ENCODE results near the gene FSTL4. TPM values are rescaled to one million over a fixed set of nuclear protein-coding genes. Genes with fewer than 3 reads are reported as not detected.

FSTL4 gene
- total and polyA plus RNA-seq, 4 donors, result 0.02 to 0.18 TPM; not detected in 2

- Histone ChIP-seq H3K27me3 (ENCODE audit: control insufficient read depth in 4 of 4, insufficient read depth in 4 of 4, low read length in 3 of 4) (no peaks in the 10 kb centered on the region), H3K4me1 (ENCODE audit: control insufficient read depth in 4 of 4, insufficient read depth in 4 of 4, low read length in 3 of 4) (peaks cover 12 to 31% (median 27%) of the 10 kb centered on the region in 4 donors), H3K9me3 (ENCODE audit: control insufficient read depth in 4 of 4, low read length in 3 of 4) (no peaks in the 10 kb centered on the region), H3K9ac (ENCODE audit: low read depth in 1 of 2, low read length in 2 of 2) (no peak overlapping the region), H3K36me3 (ENCODE audit: control insufficient read depth in 4 of 4, insufficient read depth in 3 of 4, low read depth in 1 of 4, low read length in 3 of 4) (no peaks in the 10 kb centered on the region), H3K27ac (ENCODE audit: low read depth in 1 of 2, low read length in 2 of 2) (peak overlapping the region; percentile 66 to 69), H3K4me3 (ENCODE audit: low read depth in 1 of 3, low read length in 3 of 3) (no peak overlapping the region)
- peak; percentile 31 for DNase-seq (ENCODE audit: low spot score)
- TF ChIP-seq EGR1 (IDR thresholded peaks at IDR 0.05; ENCODE audit: low read depth in 2 of 2), result peak in 1 of 2 donors; percentile 62
- TF ChIP-seq HNF4A (conservative IDR thresholded peaks at IDR 0.05), result peak; percentile 78 to 86
- peak; percentile 52 for TF ChIP-seq YY1 (IDR thresholded peaks at IDR 0.05)
- TF ChIP-seq, protein P1, sequence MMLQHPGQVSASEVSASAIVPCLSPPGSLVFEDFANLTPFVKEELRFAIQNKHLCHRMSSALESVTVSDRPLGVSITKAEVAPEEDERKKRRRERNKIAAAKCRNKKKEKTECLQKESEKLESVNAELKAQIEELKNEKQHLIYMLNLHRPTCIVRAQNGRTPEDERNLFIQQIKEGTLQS (IDR thresholded peaks at IDR 0.05), result peak; percentile 85
- TF ChIP-seq FOXA1 (IDR thresholded peaks at IDR 0.05), result no peak
- TF ChIP-seq JUND (IDR thresholded peaks at IDR 0.05), result peak; percentile 35 to 76
- peak in 1 of 2 donors; percentile 35 for TF ChIP-seq GABPA (IDR thresholded peaks at IDR 0.05 in 1 of 2, conservative IDR thresholded peaks at IDR 0.05 in 1 of 2)
- TF ChIP-seq RAD21 (IDR thresholded peaks at IDR 0.05), result peak; percentile 16 to 28
- TF ChIP-seq TAF1 (conservative IDR thresholded peaks at IDR 0.05), result no peak
- TF ChIP-seq, protein P2, sequence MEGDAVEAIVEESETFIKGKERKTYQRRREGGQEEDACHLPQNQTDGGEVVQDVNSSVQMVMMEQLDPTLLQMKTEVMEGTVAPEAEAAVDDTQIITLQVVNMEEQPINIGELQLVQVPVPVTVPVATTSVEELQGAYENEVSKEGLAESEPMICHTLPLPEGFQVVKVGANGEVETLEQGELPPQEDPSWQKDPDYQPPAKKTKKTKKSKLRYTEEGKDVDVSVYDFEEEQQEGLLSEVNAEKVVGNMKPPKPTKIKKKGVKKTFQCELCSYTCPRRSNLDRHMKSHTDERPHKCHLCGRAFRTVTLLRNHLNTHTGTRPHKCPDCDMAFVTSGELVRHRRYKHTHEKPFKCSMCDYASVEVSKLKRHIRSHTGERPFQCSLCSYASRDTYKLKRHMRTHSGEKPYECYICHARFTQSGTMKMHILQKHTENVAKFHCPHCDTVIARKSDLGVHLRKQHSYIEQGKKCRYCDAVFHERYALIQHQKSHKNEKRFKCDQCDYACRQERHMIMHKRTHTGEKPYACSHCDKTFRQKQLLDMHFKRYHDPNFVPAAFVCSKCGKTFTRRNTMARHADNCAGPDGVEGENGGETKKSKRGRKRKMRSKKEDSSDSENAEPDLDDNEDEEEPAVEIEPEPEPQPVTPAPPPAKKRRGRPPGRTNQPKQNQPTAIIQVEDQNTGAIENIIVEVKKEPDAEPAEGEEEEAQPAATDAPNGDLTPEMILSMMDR (IDR thresholded peaks at IDR 0.05; ENCODE audit: low read depth, low read length, missing input control), result no peak
- peak; percentile 54 for TF ChIP-seq ZBTB33 (IDR thresholded peaks at IDR 0.05)
- TF ChIP-seq FOXA2 (IDR thresholded peaks at IDR 0.05), result no peak
- peak; percentile 12 for TF ChIP-seq HNF4G (IDR thresholded peaks at IDR 0.05)
- TF ChIP-seq, protein P3, sequence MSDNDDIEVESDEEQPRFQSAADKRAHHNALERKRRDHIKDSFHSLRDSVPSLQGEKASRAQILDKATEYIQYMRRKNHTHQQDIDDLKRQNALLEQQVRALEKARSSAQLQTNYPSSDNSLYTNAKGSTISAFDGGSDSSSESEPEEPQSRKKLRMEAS (IDR thresholded peaks at IDR 0.05), result peak; percentile 57
- TF ChIP-seq NR2F2 (IDR thresholded peaks at IDR 0.05), result peak; percentile 96
- TF ChIP-seq RXRA (IDR thresholded peaks at IDR 0.05), result peak; percentile 91 to 97
- TF ChIP-seq SP1 (IDR thresholded peaks at IDR 0.05), result peak; percentile 73
- TF ChIP-seq, protein P4, sequence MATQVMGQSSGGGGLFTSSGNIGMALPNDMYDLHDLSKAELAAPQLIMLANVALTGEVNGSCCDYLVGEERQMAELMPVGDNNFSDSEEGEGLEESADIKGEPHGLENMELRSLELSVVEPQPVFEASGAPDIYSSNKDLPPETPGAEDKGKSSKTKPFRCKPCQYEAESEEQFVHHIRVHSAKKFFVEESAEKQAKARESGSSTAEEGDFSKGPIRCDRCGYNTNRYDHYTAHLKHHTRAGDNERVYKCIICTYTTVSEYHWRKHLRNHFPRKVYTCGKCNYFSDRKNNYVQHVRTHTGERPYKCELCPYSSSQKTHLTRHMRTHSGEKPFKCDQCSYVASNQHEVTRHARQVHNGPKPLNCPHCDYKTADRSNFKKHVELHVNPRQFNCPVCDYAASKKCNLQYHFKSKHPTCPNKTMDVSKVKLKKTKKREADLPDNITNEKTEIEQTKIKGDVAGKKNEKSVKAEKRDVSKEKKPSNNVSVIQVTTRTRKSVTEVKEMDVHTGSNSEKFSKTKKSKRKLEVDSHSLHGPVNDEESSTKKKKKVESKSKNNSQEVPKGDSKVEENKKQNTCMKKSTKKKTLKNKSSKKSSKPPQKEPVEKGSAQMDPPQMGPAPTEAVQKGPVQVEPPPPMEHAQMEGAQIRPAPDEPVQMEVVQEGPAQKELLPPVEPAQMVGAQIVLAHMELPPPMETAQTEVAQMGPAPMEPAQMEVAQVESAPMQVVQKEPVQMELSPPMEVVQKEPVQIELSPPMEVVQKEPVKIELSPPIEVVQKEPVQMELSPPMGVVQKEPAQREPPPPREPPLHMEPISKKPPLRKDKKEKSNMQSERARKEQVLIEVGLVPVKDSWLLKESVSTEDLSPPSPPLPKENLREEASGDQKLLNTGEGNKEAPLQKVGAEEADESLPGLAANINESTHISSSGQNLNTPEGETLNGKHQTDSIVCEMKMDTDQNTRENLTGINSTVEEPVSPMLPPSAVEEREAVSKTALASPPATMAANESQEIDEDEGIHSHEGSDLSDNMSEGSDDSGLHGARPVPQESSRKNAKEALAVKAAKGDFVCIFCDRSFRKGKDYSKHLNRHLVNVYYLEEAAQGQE (IDR thresholded peaks at IDR 0.05), result peak; percentile 44
- 27% methylated on average over 5 of the region's 5 CpGs for WGBS
Observed at GRCh38 chr5:133483406-133484090, 128.8 kb downstream of the FSTL4 start.

Measured in liver (tissue), 9 donors.